NCI-H1092 (cell line): ENCODE measurements around the gene TJP2.
"Not testable (repeated sequence)": the region's sequence is repeated elsewhere in the genome, so short reads cannot be mapped to it uniquely, and the experiment has no call there.

Experiments used
- DNase-seq: peaks from one replicate; lab custom pipeline; 2025; lab: John Stamatoyannopoulos, UW

The TJP2 gene

GRCh38 chr9:69295872-69296552 lies 121.9 kb downstream of the TJP2 start:
- no peak for DNase-seq

- DNase-seq, result no peak
Measured at GRCh38 chr9:69297300-69297980, 123.4 kb downstream of the TJP2 start.

- no peak for DNase-seq
Measured at GRCh38 chr9:69299315-69299714, 125.2 kb downstream of the TJP2 start.

- no peak for DNase-seq
Measured at GRCh38 chr9:69299826-69300225, 125.7 kb downstream of the TJP2 start.

GRCh38 chr9:69303331-69303730 lies 129.3 kb downstream of the TJP2 start:
- no peak for DNase-seq

- not testable (repeated sequence) for DNase-seq
Measured at GRCh38 chr9:69306895-69307445, 132.9 kb downstream of the TJP2 start.

- DNase-seq, result no peak
Measured at GRCh38 chr9:69307446-69308205, 133.5 kb downstream of the TJP2 start.

GRCh38 chr9:69308206-69308931 lies 134.3 kb downstream of the TJP2 start:
- DNase-seq, result no peak

GRCh38 chr9:69313175-69313574 lies 139.1 kb downstream of the TJP2 start:
- DNase-seq, result no peak

- no peak for DNase-seq
Measured at GRCh38 chr9:69314547-69314946, 140.5 kb downstream of the TJP2 start.

GRCh38 chr9:69317081-69317480 lies 143.0 kb downstream of the TJP2 start:
- DNase-seq, result no peak

- DNase-seq, result no peak
Measured at GRCh38 chr9:69317894-69318293, 143.8 kb downstream of the TJP2 start.

- no peak for DNase-seq
Measured at GRCh38 chr9:69319324-69320025, 145.4 kb downstream of the TJP2 start.

GRCh38 chr9:69322256-69322655 lies 148.2 kb downstream of the TJP2 start:
- DNase-seq, result no peak

- DNase-seq, result no peak
Measured at GRCh38 chr9:69323861-69324260, 149.8 kb downstream of the TJP2 start.
